ENCODE results near the gene OVCH1. TPM values are rescaled to one million over a fixed set of nuclear protein-coding genes. Genes with fewer than 3 reads are reported as not detected.

Gene OVCH1
- total and polyA plus RNA-seq, 2 experiments from 2014 or later: 0.53 TPM; not detected in 1

DNA sequence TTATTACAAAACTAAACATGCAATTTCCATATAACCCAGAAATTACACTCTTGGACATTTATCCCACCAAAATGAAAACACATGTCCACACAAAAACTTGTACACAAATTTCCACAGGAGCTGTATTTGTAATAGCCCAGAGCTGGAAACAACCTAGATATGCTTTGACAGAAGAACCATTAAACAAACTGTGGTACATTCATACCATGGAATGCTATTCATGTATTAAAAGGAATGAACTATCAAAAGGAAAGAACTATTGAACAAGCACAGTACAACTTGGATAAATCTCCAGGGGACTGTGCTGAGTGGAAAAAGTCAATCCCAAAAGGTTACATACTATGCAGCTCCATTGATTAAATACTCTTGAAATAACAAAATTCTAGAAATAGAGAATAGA, 80.7 kb downstream of the OVCH1 start:
- H3K36me3 ChIP-seq (replicated peaks; ENCODE audit: insufficient read depth, low read depth): no peaks in the 10 kb centered on the region
- H3K27ac ChIP-seq: no peak overlapping the region
- H3K4me2 ChIP-seq: no peak overlapping the region
- DNase-seq (ENCODE audit: low spot score): no peak
- H3K27me3 ChIP-seq: no peaks in the 10 kb centered on the region
- H4K20me1 ChIP-seq (ENCODE audit: insufficient read depth, poor library complexity, severe bottlenecking): no peaks in the 10 kb centered on the region
- no peak overlapping the region for H3K4me3 ChIP-seq
- TF ChIP-seq, protein P1, sequence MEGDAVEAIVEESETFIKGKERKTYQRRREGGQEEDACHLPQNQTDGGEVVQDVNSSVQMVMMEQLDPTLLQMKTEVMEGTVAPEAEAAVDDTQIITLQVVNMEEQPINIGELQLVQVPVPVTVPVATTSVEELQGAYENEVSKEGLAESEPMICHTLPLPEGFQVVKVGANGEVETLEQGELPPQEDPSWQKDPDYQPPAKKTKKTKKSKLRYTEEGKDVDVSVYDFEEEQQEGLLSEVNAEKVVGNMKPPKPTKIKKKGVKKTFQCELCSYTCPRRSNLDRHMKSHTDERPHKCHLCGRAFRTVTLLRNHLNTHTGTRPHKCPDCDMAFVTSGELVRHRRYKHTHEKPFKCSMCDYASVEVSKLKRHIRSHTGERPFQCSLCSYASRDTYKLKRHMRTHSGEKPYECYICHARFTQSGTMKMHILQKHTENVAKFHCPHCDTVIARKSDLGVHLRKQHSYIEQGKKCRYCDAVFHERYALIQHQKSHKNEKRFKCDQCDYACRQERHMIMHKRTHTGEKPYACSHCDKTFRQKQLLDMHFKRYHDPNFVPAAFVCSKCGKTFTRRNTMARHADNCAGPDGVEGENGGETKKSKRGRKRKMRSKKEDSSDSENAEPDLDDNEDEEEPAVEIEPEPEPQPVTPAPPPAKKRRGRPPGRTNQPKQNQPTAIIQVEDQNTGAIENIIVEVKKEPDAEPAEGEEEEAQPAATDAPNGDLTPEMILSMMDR (IDR thresholded peaks at IDR 0.05; ENCODE audit: poor library complexity): no peak
- no peak for TF ChIP-seq EZH2phosphoT487 (IDR thresholded peaks at IDR 0.05; ENCODE audit: low read depth, severe bottlenecking, unreplicated experiment)
- no peak for TF ChIP-seq EZH2 (IDR thresholded peaks at IDR 0.05; ENCODE audit: borderline replicate concordance)
- no peak overlapping the region for H2AFZ ChIP-seq
- H3K9me2 ChIP-seq (replicated peaks; ENCODE audit: insufficient read depth): no peaks in the 10 kb centered on the region
- no peaks in the 10 kb centered on the region for H3K4me1 ChIP-seq (ENCODE audit: insufficient read depth)
- no peaks in the 10 kb centered on the region for H3K79me2 ChIP-seq
- H3K9me3 ChIP-seq (ENCODE audit: low read depth): no peaks in the 10 kb centered on the region

DNA sequence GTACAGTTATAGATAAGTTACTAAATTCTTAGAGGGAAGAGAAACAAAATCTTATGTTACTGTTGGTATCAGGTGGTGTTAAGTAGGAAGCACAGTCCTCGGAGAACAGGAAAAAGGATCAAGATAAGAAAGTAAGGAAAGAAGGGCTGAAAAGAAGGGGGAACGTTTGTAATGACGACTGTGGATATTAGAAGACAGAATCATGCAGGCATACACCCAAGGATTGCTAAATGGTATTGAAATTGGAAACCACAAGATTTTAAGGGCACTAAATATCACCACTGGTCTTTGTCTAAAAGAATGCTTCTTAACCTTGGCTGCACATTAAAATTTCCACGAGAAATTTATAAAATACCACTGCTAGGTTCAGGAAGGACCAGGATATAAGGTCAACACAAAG, 82.4 kb downstream of the OVCH1 start:
- DNase-seq (ENCODE audit: low spot score): no peak
- no peaks in the 10 kb centered on the region for H3K9me2 ChIP-seq (replicated peaks; ENCODE audit: insufficient read depth)
- no peak overlapping the region for H3K4me2 ChIP-seq
- H3K36me3 ChIP-seq (replicated peaks; ENCODE audit: insufficient read depth, low read depth): no peaks in the 10 kb centered on the region
- H2AFZ ChIP-seq: no peak overlapping the region
- no peak overlapping the region for H3K27ac ChIP-seq
- no peaks in the 10 kb centered on the region for H3K9me3 ChIP-seq (ENCODE audit: low read depth)
- H3K4me1 ChIP-seq (ENCODE audit: insufficient read depth): no peaks in the 10 kb centered on the region
- H3K4me3 ChIP-seq: no peak overlapping the region
- TF ChIP-seq EZH2phosphoT487 (IDR thresholded peaks at IDR 0.05; ENCODE audit: low read depth, severe bottlenecking, unreplicated experiment) (no peak), EZH2 (IDR thresholded peaks at IDR 0.05; ENCODE audit: borderline replicate concordance) (no peak)
- TF ChIP-seq, protein P1 (IDR thresholded peaks at IDR 0.05; ENCODE audit: poor library complexity): no peak
- no peaks in the 10 kb centered on the region for H3K27me3 ChIP-seq
- H3K79me2 ChIP-seq: no peaks in the 10 kb centered on the region
- 64% methylated on average over 4 of the region's 4 CpGs for WGBS (ENCODE audit: low lambda C conversion rate, missing lambda C conversion rate)
- H4K20me1 ChIP-seq (ENCODE audit: insufficient read depth, poor library complexity, severe bottlenecking): no peaks in the 10 kb centered on the region

DNA sequence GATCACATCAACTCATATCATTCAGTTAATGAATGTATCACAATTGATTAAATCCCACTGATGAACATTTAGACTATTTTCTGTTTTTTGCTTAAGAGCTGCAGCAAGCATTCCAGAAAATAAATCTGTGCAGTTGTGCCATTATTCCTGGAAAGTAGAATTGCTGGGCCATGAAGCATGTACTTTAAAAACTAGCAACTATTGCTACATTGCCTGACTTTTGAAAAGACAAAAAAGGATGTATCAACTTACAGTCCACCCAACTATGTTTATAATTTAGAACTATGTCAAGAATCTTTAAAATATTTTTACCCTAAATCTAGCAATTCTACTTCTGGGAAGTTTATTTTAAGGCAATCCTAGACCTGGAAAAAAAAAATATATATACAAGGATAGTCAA, 83.1 kb downstream of the OVCH1 start:
- Histone ChIP-seq H3K4me2 (no peak overlapping the region), H3K4me1 (ENCODE audit: insufficient read depth) (no peaks in the 10 kb centered on the region), H3K4me3 (no peak overlapping the region), H2AFZ (no peak overlapping the region), H3K9me3 (ENCODE audit: low read depth) (no peaks in the 10 kb centered on the region), H3K79me2 (no peaks in the 10 kb centered on the region), H3K27ac (no peak overlapping the region), H4K20me1 (ENCODE audit: insufficient read depth, poor library complexity, severe bottlenecking) (no peaks in the 10 kb centered on the region), H3K36me3 (replicated peaks; ENCODE audit: insufficient read depth, low read depth) (no peaks in the 10 kb centered on the region), H3K9me2 (replicated peaks; ENCODE audit: insufficient read depth) (no peaks in the 10 kb centered on the region), H3K27me3 (no peaks in the 10 kb centered on the region)
- TF ChIP-seq EZH2 (IDR thresholded peaks at IDR 0.05; ENCODE audit: borderline replicate concordance) (no peak), EZH2phosphoT487 (IDR thresholded peaks at IDR 0.05; ENCODE audit: low read depth, severe bottlenecking, unreplicated experiment) (no peak)
- TF ChIP-seq, protein P1 (IDR thresholded peaks at IDR 0.05; ENCODE audit: poor library complexity): no peak
- no peak for DNase-seq (ENCODE audit: low spot score)

GRCh38 chr12:29405561-29405960, 91.9 kb downstream of the OVCH1 start:
- Histone ChIP-seq H3K4me3 (no peak overlapping the region), H3K27me3 (no peaks in the 10 kb centered on the region), H3K4me2 (no peak overlapping the region), H3K79me2 (no peaks in the 10 kb centered on the region), H4K20me1 (ENCODE audit: insufficient read depth, poor library complexity, severe bottlenecking) (no peaks in the 10 kb centered on the region), H3K36me3 (replicated peaks; ENCODE audit: insufficient read depth, low read depth) (no peaks in the 10 kb centered on the region), H3K9me2 (replicated peaks; ENCODE audit: insufficient read depth) (no peaks in the 10 kb centered on the region), H3K27ac (no peak overlapping the region), H3K9me3 (ENCODE audit: low read depth) (no peaks in the 10 kb centered on the region), H2AFZ (no peak overlapping the region), H3K4me1 (ENCODE audit: insufficient read depth) (no peaks in the 10 kb centered on the region)
- TF ChIP-seq EZH2 (IDR thresholded peaks at IDR 0.05; ENCODE audit: borderline replicate concordance) (no peak), EZH2phosphoT487 (IDR thresholded peaks at IDR 0.05; ENCODE audit: low read depth, severe bottlenecking, unreplicated experiment) (no peak)
- TF ChIP-seq, protein P1 (IDR thresholded peaks at IDR 0.05; ENCODE audit: poor library complexity): no peak
- WGBS (ENCODE audit: low lambda C conversion rate, missing lambda C conversion rate): 90% methylated on average over 4 of the region's 4 CpGs
- no peak for DNase-seq (ENCODE audit: low spot score)

Data from hepatocyte (in vitro differentiated cells).